Measurements from ENCODE around the gene FAM98B.
"Not testable (repeated sequence)": the region's sequence is repeated elsewhere in the genome, so short reads cannot be mapped to it uniquely, and the experiment has no call there.

Gene FAM98B

DNA sequence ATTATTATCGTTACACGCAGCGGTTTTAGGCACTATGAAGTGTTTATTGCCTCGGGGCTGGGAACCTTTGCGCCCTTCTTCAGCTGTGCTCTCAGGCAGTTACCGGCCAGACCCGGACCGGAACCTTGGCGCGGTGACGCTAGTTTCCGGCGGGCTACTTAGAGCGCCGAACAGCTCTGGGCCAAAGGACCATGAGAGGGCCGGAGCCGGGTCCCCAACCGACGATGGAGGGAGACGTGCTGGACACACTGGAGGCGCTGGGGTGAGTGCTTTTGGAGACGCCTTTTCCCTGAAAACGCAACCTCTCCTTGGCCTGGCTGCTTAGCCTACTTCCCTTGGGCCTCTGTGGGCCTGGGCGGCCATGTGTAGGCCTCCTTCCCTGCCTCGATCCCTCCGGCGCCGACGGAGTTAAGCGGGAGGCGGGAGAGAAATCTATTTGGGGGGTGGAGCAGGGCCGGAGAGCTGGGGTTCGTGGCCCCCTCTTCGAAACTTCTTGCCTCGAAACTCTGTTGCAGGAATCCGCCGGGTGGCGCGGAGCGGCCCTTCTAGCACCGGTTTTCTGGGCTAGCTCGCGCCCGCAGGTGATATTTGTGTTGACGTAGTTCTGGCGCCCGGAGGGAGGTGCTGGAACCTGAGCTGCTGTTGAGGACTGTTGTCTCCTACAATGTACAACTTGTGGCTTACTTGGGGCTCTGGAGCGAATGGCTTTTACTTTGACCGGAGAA, at the start of gene FAM98B:
Gene FAM98B (plus strand): TSS at position 157 of the 725 bp plus-strand sequence. CDS start 35 bp downstream, at position 192.
- DNase-seq = peak; percentile 84 to 90

GRCh38 chr15:38406436-38406835, 47.5 kb upstream of the FAM98B start:
- no peak for DNase-seq

GRCh38 chr15:38408576-38408975, 45.4 kb upstream of the FAM98B start:
- DNase-seq = no peak

- DNase-seq = no peak
Measured at GRCh38 chr15:38411902-38412301, 42.0 kb upstream of the FAM98B start.

DNA sequence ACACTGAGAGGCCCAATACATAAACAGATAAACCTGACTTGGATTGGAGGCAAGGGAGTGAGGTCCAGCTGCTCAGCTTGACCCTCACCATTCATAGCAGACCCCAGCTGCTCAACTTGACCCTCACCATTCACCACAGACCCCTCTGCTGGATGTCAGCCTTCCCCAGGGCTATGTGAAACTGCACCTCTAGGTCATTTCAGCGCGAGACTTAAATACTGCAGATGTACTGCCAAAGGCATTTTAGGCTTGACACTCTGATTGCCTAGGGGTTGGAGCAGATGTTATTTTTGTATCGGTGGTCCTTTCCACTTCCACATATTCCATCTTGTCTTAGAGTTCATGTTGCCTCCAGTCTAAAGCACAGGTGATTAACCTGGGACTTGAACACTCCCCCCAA, 41.5 kb upstream of the FAM98B start:
- DNase-seq = no peak

DNA sequence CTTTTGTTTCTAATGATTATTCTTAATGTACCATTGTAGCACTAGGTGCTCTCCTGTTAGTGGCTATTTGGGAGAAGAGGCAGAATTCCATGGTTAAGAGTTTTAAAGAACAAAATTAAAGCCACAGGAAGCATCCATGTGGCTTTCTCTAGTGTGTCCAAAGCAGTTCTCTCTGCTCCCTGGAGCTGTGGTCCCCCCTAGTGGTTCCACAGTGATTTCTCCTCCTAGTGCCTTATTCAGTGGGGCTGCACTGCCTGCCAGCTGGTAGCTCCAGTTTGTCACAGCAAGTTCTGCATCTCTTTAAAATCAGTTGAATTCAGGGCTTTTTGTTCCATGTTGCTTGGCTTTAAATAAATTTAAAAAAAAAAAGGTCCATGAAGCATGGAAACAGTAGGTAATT, 39.6 kb upstream of the FAM98B start:
- peak in 1 of 2 donors; percentile 7 for DNase-seq

DNA sequence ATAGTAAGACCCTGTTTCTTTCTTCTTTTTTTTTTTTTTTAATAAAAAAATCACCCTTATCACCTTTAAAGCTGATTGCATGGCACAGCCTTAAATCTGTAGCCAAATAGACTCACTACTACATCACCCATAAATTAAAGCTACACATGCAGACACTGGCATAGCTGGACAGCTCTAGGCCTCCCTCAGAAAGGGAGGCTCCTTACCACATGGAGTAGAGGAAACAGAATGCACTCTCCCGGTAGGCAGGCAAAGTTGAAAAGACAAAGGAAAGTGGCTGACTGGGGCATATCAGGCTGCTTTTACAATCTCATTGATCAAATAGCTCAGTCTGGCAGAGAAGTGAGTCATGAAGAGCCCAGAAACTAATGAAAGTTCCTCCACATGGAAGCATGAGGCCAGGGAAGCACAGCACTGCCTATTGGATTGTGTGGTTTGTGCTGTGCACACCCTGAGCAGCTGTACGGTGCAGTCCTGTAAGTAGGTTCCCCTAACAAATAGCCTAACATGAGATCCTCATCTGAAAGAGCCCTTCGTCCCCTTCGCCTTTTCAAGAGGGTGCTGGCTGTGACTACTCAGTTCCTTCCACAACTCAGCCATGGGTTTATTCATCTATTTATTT, 32.7 kb upstream of the FAM98B start:
- no peak for DNase-seq

GRCh38 chr15:38424101-38424552, 29.8 kb upstream of the FAM98B start:
- no peak for DNase-seq

- DNase-seq = no peak
Measured at GRCh38 chr15:38425269-38425668, 28.7 kb upstream of the FAM98B start.

DNA sequence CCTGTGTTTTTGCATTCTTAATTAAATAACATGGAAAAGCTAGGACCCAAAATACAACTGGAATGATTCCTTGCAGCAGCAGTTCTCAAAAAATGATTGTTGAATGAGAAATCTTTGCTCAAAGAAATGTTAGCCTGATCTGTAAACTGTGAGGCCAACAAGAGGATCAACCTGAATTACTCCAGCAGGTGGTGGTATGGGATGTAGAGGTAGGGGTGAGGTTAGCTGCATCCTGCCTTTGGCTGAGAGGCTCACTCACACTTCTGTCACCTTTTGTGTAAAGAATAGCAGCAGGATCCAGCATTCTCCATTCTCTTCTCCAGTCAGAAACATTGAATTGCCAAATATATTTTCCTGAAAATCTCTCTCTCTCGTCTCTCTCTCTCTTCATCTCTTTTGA, 26.5 kb upstream of the FAM98B start:
- no peak for DNase-seq

DNA sequence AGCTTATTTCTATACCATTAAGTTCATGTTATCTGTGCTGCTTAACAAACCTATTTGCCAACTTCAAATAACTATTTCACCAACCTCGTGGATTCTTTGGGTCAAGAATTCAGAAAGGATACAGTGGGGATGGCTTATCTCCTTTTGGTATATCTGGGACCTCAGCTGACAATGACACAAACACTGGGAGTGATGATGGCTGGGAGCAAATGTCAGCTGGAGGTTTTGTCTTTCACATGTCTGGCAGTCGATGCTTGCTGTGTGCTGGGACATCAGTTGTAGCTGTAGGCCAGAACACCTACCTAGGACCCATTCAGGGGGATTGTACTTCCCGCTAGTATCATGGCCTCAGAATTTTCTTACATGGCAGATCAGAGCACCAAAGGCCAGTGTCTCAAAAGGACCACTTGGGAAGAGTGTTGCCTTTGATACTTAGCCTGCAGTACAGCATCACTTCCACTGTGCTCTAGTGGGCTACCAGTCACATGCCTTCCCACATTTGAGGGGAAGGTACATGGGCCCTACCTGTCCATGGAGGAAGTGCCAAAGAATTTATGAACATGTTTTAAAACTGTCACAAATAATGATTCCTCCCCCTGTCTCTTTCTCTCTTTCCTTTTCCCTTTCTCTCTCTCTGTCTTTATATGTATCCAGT, 23.7 kb upstream of the FAM98B start:
- no peak for DNase-seq

DNA sequence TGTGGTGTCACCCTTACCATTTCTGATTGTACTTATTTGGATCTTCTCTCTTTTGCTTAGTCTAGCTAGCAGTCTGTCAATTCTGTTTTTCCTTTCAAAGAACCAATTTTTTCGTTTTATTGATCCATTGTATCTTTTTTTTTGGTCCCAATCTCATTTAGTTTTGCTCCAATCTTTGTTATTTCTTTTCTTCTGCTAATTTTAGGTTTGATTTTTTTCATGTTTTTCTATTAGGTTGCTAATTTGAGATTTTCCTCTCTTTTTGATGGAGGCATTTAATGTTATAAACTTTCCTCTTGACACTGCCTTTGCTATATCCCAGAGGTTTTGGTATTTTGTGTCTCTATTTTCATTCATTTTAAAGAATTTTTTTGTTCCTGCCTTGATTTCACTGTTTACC, 16.9 kb upstream of the FAM98B start:
- DNase-seq = no peak

GRCh38 chr15:38437603-38438002, 16.3 kb upstream of the FAM98B start:
- not testable (repeated sequence) for DNase-seq

- DNase-seq = no peak
Measured at GRCh38 chr15:38438031-38438986, 15.6 kb upstream of the FAM98B start.

DNA sequence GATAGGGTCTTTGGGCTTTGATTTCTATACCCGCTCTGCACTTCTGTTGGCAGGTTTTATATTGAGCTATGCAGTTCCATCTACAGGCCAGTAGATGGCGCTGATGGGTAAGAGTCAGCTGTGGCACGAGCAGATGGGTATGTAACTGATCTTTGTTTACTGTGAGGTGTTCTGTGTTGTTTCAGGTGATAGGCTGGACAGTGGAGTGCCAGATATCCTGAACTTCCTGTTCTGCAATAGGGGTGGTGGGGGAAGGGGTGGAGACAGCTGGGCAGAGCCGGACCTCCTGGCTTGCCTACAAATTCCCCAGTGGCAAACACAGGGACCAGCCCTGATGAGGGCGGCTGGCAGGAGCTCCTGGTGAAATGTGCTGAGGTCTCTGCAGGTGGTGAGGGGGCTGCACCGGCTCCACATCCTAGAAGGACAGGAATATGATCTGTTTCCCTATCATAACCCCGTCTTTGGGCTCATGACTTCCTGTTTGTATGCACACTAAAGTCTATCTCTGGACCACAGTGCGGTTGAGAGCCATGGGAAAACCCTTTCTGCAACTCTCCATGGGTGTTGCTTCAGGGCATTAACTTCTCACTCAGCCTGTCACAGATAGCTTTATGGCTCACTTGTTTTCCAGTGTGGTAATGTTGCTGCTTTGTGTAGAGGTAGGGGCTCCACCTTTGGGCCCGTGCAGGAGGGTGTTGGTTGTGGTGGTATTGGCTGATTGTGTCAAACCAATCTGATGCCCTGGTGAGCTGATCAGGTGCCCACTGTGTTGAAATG, 13.4 kb upstream of the FAM98B start:
- peak; percentile 56 to 66 for DNase-seq

GRCh38 chr15:38441130-38441519, 12.8 kb upstream of the FAM98B start:
- DNase-seq = no peak

DNA sequence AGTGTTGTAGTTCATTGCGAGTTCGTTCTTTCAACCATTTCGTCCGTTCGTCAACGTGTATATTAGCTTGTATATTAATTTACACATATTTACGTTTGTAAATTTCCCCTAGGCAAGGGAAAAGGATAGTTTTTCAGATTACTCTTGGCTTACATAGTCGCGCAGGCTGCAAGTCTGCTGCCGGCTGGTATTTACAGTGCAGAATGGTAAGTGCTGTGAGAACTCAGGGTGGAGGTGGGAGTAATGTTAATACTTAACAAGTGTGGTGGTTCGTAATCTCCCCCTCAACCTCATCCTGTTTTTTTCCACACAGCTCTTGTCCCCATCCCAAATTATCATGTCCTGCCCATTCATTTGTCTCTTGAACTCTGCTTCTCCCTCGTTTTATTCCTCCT, 766 bp downstream of the FAM98B start:
- no peak for DNase-seq

DNA sequence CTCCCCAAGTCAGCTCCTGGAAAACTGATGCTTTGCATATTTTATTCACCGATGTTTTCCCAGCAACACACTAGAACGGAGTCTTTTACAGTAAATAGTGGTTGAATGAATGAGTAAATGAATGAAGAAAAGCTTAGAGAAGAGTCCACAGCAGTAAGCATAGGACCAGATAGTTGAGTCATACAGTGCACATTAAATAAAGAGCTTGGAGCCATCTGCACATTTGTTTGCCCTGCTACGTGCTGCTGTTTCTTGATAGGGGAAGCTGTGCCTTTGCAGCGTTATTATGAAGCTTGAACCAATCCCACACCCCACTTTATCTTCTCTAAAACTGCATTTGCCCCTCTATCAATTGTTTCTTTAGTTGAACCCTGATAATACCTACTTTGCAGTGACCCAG, 1.2 kb downstream of the FAM98B start:
- DNase-seq = no peak

GRCh38 chr15:38458646-38459045, 4.7 kb downstream of the FAM98B start:
- DNase-seq = no peak

DNA sequence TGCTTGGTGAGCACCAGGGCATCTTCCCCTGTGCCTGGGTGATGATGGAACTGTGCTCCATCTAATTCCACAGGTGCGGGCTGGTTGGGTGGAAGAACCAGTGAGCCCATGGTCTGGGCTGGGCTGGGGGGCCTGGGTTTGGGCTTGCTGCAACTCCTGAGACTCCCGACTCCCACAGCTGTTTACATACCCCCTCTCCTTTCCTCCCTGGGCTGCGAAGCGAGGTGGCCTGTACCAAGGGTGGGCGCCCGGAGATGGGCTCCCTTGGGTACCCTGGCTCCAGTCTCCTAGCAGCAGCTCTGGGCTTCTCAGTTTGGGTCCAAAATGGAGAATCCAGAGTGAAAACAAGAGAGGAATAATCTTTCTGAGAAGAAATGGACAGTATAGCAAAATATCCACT, 5.6 kb downstream of the FAM98B start:
- DNase-seq = no peak

DNA sequence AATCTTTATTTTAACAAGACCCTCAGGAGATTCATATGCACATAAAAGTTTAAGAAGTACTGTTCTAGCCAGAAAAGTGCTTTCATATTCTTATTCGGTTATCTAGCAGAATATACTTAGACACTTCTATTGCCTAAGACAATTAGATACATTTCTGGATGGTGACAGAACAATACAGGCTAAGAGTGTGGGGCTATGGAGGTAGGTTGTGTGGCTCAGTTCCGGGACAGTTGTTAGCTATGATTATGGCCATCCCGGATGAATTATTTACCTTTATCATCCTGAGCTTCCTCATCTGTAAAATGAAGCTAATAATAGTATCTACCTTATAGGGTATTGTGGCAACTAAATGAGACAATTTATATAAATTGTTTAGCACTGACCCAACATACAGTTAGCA, 6.6 kb downstream of the FAM98B start:
- DNase-seq = no peak
